ENCODE measurements around the gene PTH.

The PTH gene

DNA sequence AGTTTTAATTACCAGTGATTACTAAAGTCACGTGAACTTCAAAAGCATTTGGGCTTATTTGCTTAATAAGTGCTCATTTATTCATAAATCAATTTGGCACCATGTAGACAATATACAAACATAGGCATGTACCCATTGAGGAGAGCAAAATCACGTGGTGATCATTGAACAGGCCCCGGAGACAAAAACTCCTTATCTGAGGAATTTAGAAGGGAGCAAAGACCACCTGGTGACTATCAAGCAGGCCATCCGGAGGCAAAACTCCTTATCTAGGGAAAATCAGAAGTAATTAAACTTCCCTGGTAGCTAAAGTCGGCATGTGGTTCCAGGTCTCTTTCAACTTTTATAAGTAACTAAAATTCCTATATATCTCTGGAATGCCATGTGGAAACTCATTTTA lies 27.0 kb downstream of the PTH start:
- Mint-ChIP-seq H3K27me3 (peaks cover 8% of the 10 kb centered on the region), H3K9me3 (no peaks in the 10 kb centered on the region), H3K27ac (no peak overlapping the region), H3K36me3 (ENCODE audit: low read depth) (no peaks in the 10 kb centered on the region), H3K4me1 (ENCODE audit: low read depth) (peaks cover 4% of the 10 kb centered on the region), H3K4me3 (no peak overlapping the region)
- intact Hi-C loops (cut with micrococcal nuclease), result loop anchor here (10.0 kb wide), 2 partner anchors 54 to 284 kb away; no protein-coding TSS in a partner anchor

DNA sequence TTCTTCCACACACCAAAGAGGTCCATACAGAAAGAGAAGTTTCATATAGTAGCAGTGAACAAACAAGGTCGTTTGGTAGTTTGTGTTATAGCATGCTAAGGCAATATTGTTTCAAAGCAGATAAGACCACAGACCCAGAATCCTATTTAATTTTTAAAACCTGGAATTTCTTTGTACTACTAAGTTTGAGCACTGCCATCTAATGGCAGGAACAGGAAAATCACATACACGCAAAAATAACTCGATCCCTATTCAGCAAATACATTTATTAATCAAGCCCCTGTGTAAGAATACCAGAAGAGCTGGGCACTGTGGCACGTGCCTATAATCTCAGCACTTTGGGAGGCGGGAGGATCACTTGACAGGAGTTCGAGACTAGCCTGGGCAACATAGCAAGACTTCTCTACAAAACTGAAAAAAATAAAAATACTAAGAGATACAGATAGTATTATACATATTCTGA lies 29.9 kb downstream of the PTH start:
- H3K4me1 Mint-ChIP-seq (ENCODE audit: low read depth), result peaks cover 21% of the 10 kb centered on the region
- H3K27ac Mint-ChIP-seq, result no peak overlapping the region
- H3K27me3 Mint-ChIP-seq, result peaks cover 7% of the 10 kb centered on the region
- no peak overlapping the region for H3K4me3 Mint-ChIP-seq
- H3K36me3 Mint-ChIP-seq (ENCODE audit: low read depth), result peaks cover 12% of the 10 kb centered on the region
- intact Hi-C loops (cut with micrococcal nuclease), result loop anchor here (10.0 kb wide), 2 partner anchors 51 to 281 kb away; no protein-coding TSS in a partner anchor
- H3K9me3 Mint-ChIP-seq, result no peaks in the 10 kb centered on the region

DNA sequence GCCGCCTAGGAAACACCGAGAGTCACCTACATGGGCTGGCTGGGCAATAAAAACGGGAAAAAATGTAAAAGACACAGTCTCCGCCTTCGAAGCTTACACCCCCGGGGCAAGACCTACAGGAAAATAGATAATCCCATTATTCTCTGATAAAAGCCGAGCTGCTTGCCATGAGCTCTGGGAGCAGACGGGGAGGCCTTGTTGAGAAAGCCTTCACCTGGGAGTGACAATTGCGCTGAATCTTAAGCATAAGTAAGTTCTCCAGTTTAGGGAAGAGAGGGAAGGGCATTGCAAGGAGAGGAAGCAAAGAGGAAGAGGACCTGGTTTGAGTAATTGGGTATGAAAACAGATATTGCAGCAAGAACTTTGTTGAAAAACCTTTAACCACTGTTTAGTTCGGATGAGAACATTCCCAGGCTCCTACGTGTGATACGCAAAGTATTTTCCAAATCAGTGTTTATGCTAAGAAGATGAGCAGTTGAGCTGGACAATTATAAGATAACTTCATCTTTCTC lies 32.0 kb downstream of the PTH start:
- intact Hi-C loops (cut with micrococcal nuclease), result loop anchor here (1.0 to 10.0 kb wide), 4 partner anchors 49 to 279 kb away; partner anchors contain the start of genes BMAL1 and FAR1
- no peaks in the 10 kb centered on the region for H3K9me3 Mint-ChIP-seq
- peak overlapping the region; percentile 99 for H3K4me3 Mint-ChIP-seq
- H3K27me3 Mint-ChIP-seq, result no peaks in the 10 kb centered on the region
- peaks cover 17% of the 10 kb centered on the region for H3K36me3 Mint-ChIP-seq (ENCODE audit: low read depth)
- peaks cover 35% of the 10 kb centered on the region for H3K4me1 Mint-ChIP-seq (ENCODE audit: low read depth)
- peak overlapping the region; percentile 100 for H3K27ac Mint-ChIP-seq

DNA sequence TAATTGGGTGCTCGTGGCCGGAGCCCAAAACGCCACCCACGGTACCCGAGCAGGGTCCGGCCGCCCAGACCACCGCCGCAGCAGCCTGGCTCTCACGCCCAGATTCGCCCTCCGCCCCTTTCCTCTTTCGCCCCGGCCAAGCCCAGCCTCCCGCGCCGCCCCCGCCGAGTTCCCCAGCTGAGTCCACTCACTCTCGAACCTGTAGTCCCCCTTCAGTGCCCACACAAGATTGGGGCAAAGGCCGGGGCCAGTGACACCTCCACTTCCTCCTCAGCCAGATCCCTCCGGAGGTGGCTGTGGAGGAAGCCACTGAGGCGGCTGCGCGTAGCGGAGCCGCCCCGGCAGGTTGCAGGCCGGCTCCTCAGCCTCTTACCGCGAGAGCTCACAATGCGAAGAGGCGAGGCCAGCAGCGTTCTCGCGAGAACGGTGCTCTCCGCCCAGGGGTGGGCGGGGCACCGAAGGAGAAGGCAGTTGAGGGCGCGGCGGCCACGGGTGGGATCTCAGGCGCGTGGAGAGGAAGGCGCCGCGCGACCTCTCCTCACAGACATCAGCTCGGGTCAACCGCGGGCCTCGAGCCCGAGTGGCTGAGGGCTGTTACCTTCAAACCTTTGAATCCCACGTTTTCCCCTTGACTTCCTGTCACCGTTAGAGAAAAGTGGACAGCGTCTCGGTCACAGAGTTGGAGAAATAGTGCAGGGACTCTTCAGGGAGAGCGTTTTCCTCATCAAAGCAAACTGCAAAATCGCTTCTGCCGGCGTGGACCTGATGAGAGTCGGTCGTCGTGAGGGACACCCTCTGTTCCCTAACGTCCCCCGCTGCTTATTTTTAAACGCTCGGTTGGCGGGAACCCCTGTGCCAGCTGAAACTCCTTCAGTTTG lies 32.7 kb downstream of the PTH start, which contains the start of gene BTBD10:
Gene BTBD10 (minus strand): TSS at position 322 of the 878 bp plus-strand sequence. CDS start 18,098 bp downstream, outside the sequence.
- intact Hi-C loops (cut with micrococcal nuclease), result loop anchor here (1.0 to 10.0 kb wide), 4 partner anchors 48 to 278 kb away; partner anchors contain the start of genes BMAL1 and FAR1
- peaks cover 35% of the 10 kb centered on the region for H3K4me1 Mint-ChIP-seq (ENCODE audit: low read depth)

DNA sequence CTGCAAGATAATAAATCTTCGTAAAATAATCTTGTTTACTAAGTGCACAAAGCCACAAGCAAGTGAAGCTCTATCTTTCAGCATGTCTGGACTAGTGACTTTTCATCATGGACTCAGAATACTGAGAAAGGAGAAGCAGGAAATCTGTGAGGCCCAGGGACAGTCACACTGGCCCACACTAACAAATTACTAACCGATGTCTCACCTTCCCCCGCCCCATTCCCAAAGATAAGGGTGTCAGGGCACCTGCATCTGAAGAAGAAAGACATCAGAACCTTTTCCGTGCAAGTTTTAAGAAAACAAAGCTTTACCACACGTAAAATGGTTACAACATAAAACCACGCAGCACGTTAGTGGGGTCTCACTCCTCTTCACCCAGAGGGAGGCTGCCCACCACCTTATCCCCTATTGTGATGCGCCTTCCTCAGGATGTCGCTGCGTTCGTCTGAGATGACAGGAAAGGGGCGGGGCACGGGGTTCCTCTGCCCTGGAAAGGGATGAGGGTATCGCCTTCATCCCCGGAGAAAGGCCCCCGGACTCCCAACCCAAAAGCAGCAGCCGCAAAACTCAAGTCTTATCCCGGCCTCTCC lies 33.4 kb downstream of the PTH start:
- Mint-ChIP-seq H3K4me3 (peak overlapping the region; percentile 99), H3K9me3 (no peaks in the 10 kb centered on the region), H3K27me3 (no peaks in the 10 kb centered on the region), H3K4me1 (ENCODE audit: low read depth) (peaks cover 35% of the 10 kb centered on the region), H3K27ac (peak overlapping the region; percentile 100), H3K36me3 (ENCODE audit: low read depth) (peaks cover 17% of the 10 kb centered on the region)
- intact Hi-C loops (cut with micrococcal nuclease), result loop anchor here (2.0 to 10.0 kb wide), 3 partner anchors 48 to 278 kb away; partner anchors contain the start of gene FAR1

More for the DNA sequence above, 32.7 kb downstream of the PTH start, which contains the start of gene BTBD10:
- peak within 1 kb of the TSS; percentile 99 for H3K4me3 Mint-ChIP-seq
- peak within 1 kb of the TSS; percentile 100 for H3K27ac Mint-ChIP-seq
- H3K36me3 Mint-ChIP-seq (ENCODE audit: low read depth), result peaks cover 17% of the 10 kb centered on the region
- H3K9me3 Mint-ChIP-seq, result no peaks in the 10 kb centered on the region
- no peaks in the 10 kb centered on the region for H3K27me3 Mint-ChIP-seq

DNA sequence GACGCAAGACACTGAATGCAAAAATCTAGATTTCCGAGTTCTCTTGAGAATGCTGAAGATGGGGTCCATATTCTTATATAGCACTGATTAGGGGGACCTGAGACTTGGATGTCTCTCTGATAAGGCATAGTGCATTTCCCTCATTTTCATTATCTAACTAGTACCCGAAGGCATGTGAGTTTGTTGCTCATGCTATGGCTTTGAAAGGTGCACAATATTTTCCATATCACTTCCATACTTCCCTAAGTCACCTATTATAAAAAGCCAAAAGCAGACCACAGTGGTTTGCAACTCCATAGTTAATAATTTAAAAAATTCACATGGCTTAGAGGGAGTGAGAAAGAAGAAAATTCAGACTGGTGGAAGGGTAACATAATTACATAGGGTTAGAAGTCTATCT lies 34.5 kb downstream of the PTH start:
- Mint-ChIP-seq H3K9me3 (no peaks in the 10 kb centered on the region), H3K4me3 (no peak overlapping the region), H3K4me1 (ENCODE audit: low read depth) (peaks cover 35% of the 10 kb centered on the region)

DNA sequence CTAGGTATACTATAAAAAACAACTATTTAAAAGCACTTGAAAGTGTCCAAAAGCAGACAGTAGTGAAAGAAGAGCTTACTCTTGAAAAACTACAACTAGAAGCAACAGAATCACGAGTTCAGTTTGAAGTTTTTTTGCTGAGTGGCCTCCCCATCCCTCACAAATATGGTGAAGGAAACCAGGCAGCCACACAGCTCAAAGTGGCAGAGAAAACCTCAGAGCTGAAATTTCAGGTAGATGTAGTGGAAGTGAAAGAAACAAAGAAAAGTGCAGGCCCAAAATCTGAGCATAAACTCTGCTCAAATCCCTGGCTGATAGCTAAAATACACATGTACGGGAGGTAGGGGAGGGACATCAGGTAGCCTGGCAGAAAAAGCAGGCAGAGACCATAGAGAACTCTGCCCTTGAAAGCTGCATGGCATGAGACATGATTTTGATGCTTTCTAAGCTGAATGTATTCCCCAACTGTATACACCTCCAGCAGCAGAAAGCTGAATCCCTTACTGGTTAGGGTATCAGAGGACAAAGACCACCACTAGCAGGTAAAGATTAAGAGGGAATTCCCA lies 44.9 kb downstream of the PTH start:
- H3K9me3 Mint-ChIP-seq, result peaks cover 6% of the 10 kb centered on the region

More for the DNA sequence above, 34.5 kb downstream of the PTH start:
- H3K36me3 Mint-ChIP-seq (ENCODE audit: low read depth), result peaks cover 17% of the 10 kb centered on the region
- H3K27me3 Mint-ChIP-seq, result no peaks in the 10 kb centered on the region
- intact Hi-C loops (cut with micrococcal nuclease), result loop anchor here (2.0 to 10.0 kb wide), 3 partner anchors 46 to 276 kb away; no protein-coding TSS in a partner anchor
- H3K27ac Mint-ChIP-seq, result no peak overlapping the region

DNA sequence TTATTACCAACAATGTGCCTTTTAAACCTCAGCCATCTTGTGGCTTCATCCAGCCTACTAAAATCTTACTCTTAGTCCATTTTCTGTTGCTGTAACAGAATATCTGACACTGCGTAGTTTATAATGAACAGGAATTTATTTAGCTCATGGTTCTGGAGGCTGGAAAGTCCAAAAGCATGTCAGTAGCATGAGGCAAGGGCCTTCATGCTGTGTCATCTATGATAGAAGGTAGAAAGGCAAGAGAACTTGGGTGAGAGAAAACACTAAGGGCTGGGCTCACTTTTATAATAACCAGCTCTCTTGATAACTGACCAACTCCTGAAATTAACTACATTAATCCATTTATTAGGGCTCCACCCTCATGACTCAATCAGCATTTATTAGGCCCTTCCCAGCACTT lies 46.3 kb downstream of the PTH start:
- peaks cover 47% of the 10 kb centered on the region for H3K4me1 Mint-ChIP-seq (ENCODE audit: low read depth)
- no peaks in the 10 kb centered on the region for H3K27me3 Mint-ChIP-seq
- H3K36me3 Mint-ChIP-seq (ENCODE audit: low read depth), result peaks cover 6% of the 10 kb centered on the region
- intact Hi-C loops (cut with micrococcal nuclease), result no loop called here
- no peak overlapping the region for H3K4me3 Mint-ChIP-seq
- peak overlapping the region; percentile 42 for H3K27ac Mint-ChIP-seq
- peaks cover 6% of the 10 kb centered on the region for H3K9me3 Mint-ChIP-seq

More for the DNA sequence above, 44.9 kb downstream of the PTH start:
- intact Hi-C loops (cut with micrococcal nuclease), result no loop called here
- Mint-ChIP-seq H3K4me3 (no peak overlapping the region), H3K4me1 (ENCODE audit: low read depth) (peaks cover 51% of the 10 kb centered on the region), H3K36me3 (ENCODE audit: low read depth) (peaks cover 6% of the 10 kb centered on the region), H3K27me3 (no peaks in the 10 kb centered on the region), H3K27ac (peak overlapping the region; percentile 42)

DNA sequence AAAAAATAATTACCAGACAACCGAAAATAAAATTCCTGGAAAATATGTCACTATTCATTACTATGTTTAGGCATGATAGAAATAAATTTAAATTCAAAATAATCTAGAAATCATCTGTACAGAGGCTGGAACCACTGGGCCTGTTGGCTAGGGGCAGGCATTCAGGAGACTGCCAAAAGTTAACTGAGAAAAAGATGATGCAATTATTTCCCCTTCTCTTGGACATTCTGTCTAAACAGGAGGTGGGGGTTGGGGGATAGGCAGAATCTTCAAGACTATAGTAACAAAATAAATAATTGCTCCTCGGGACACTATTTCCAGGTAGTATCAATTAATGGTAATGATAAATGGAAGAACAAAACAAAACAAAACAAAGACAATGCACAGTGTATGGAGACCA lies 46.9 kb downstream of the PTH start:
- no peaks in the 10 kb centered on the region for H3K27me3 Mint-ChIP-seq
- H3K36me3 Mint-ChIP-seq (ENCODE audit: low read depth), result peaks cover 6% of the 10 kb centered on the region
- no peak overlapping the region for H3K4me3 Mint-ChIP-seq
- peaks cover 47% of the 10 kb centered on the region for H3K4me1 Mint-ChIP-seq (ENCODE audit: low read depth)
- peaks cover 6% of the 10 kb centered on the region for H3K9me3 Mint-ChIP-seq
- peak overlapping the region; percentile 81 for H3K27ac Mint-ChIP-seq
- intact Hi-C loops (cut with micrococcal nuclease), result no loop called here

DNA sequence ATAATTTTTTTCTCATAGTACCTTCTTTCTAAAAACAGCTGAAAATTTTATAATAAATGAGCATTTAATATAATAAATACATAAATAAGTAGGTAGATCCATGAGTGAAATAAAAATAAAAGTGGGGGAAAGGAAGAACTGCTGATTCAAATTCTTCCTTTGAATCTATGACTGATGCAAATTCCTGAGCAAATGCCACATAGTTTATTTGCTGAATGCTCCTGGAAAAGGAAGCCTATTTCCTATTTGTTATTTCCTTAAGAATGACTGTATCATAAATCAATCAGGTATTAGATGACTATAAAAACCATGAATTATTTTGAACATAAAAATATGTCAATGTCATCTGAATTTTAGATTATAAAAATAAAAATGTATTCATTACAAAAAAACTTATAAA lies 49.4 kb downstream of the PTH start:
- Mint-ChIP-seq H3K27ac (no peak overlapping the region), H3K27me3 (no peaks in the 10 kb centered on the region), H3K9me3 (peaks cover 6% of the 10 kb centered on the region), H3K36me3 (ENCODE audit: low read depth) (peaks cover under 1% of the 10 kb centered on the region), H3K4me1 (ENCODE audit: low read depth) (peaks cover 41% of the 10 kb centered on the region), H3K4me3 (no peak overlapping the region)
- intact Hi-C loops (cut with micrococcal nuclease), result no loop called here

DNA sequence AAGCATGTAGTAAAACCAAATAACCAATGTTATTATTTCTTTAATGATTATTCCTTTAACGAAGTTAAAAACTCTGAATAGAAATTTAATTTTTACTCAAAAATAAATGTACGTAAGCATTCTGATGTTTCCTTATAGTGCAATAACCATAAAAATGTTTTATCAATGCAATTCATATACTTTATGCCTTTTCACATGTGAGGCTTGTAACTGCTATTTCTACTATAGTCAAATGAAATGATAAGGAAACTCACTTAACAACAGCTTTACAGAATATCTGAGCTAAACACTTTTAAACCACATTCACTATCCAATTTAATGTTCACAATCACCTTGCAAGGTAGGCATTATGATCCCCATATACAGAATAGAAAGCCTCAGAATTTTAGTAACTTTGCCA lies 50.2 kb downstream of the PTH start:
- H3K4me1 Mint-ChIP-seq (ENCODE audit: low read depth), result peaks cover 32% of the 10 kb centered on the region
- no peaks in the 10 kb centered on the region for H3K36me3 Mint-ChIP-seq (ENCODE audit: low read depth)
- peaks cover 6% of the 10 kb centered on the region for H3K9me3 Mint-ChIP-seq
- no peaks in the 10 kb centered on the region for H3K27me3 Mint-ChIP-seq
- intact Hi-C loops (cut with micrococcal nuclease), result no loop called here
- H3K4me3 Mint-ChIP-seq, result no peak overlapping the region
- H3K27ac Mint-ChIP-seq, result no peak overlapping the region
